Duodenal mucosa (tissue), 2 donors: Measurements from ENCODE around the gene RASGEF1C.

Experiments
- H3K27ac ChIP-seq: one replicate; pipeline ENCODE4 v1.7.0; 2013; ENCODE audit warnings: low read depth, low read length
- H3K27me3 ChIP-seq, 2 donors: one replicate each; pipeline ENCODE4 v1.7.0; 2013; ENCODE audit warnings: low read length in 2 of 2, control low read depth in 1 of 2; ENCODE audit not compliant: insufficient read depth in 2 of 2, control insufficient read depth in 1 of 2
- H3K36me3 ChIP-seq, 2 donors: one replicate each; pipeline ENCODE4 v1.7.0; 2013; ENCODE audit warnings: low read length in 2 of 2, control low read depth in 1 of 2; ENCODE audit not compliant: insufficient read depth in 2 of 2, control insufficient read depth in 1 of 2
- H3K4me1 ChIP-seq, 2 donors: one replicate each; pipeline ENCODE4 v1.7.0; 2013; ENCODE audit warnings: low read length in 2 of 2, control low read depth in 1 of 2; ENCODE audit not compliant: insufficient read depth in 2 of 2, control insufficient read depth in 1 of 2
- H3K4me3 ChIP-seq, 2 donors: one replicate each; pipeline ENCODE4 v1.7.0; 2013; ENCODE audit warnings: low read length in 2 of 2, low read depth in 1 of 2
- H3K9ac ChIP-seq, 2 donors: one replicate each; pipeline ENCODE4 v1.7.0; 2013; ENCODE audit warnings: low read length in 2 of 2, low read depth in 1 of 2
- H3K9me3 ChIP-seq, 2 donors: one replicate each; pipeline ENCODE4 v1.7.0; 2013; ENCODE audit warnings: low read length in 2 of 2, control low read depth in 1 of 2; ENCODE audit not compliant: control insufficient read depth in 1 of 2

RASGEF1C gene

GRCh38 chr5:180101451-180102105 lies 107.4 kb downstream of the RASGEF1C start:
- no peak overlapping the region for H3K4me3 ChIP-seq
- no peaks in the 10 kb centered on the region for H3K36me3 ChIP-seq
- no peak overlapping the region for H3K9ac ChIP-seq
- H3K9me3 ChIP-seq: peaks cover 0 to 8% of the 10 kb centered on the region in 2 donors
- no peaks in the 10 kb centered on the region for H3K4me1 ChIP-seq
- no peaks in the 10 kb centered on the region for H3K27me3 ChIP-seq
- H3K27ac ChIP-seq: no peak overlapping the region

- no peaks in the 10 kb centered on the region for H3K4me1 ChIP-seq
- peaks cover 0 to under 1% of the 10 kb centered on the region in 2 donors for H3K9me3 ChIP-seq
- no peak overlapping the region for H3K9ac ChIP-seq
- no peak overlapping the region for H3K27ac ChIP-seq
- H3K36me3 ChIP-seq: no peaks in the 10 kb centered on the region
- no peak overlapping the region for H3K4me3 ChIP-seq
- H3K27me3 ChIP-seq: no peaks in the 10 kb centered on the region
Observed at GRCh38 chr5:180100621-180101450, 108.2 kb downstream of the RASGEF1C start.

- Histone ChIP-seq H3K9me3 (no peaks in the 10 kb centered on the region), H3K9ac (no peak overlapping the region), H3K36me3 (no peaks in the 10 kb centered on the region), H3K27me3 (no peaks in the 10 kb centered on the region), H3K27ac (no peak overlapping the region), H3K4me1 (no peaks in the 10 kb centered on the region), H3K4me3 (no peak overlapping the region)
Observed at GRCh38 chr5:180099733-180100611, 109.0 kb downstream of the RASGEF1C start.

- no peak overlapping the region for H3K9ac ChIP-seq
- H3K27me3 ChIP-seq: no peaks in the 10 kb centered on the region
Observed at GRCh38 chr5:180098991-180099732, 109.8 kb downstream of the RASGEF1C start.

GRCh38 chr5:180098526-180098925 lies 110.5 kb downstream of the RASGEF1C start:
- Histone ChIP-seq H3K9ac (no peak overlapping the region), H3K36me3 (no peaks in the 10 kb centered on the region), H3K4me1 (no peaks in the 10 kb centered on the region), H3K27me3 (no peaks in the 10 kb centered on the region), H3K9me3 (no peaks in the 10 kb centered on the region), H3K4me3 (no peak overlapping the region), H3K27ac (no peak overlapping the region)

More at GRCh38 chr5:180098991-180099732, 109.8 kb downstream of the RASGEF1C start:
- Histone ChIP-seq H3K27ac (no peak overlapping the region), H3K4me3 (no peak overlapping the region), H3K4me1 (no peaks in the 10 kb centered on the region), H3K9me3 (no peaks in the 10 kb centered on the region), H3K36me3 (no peaks in the 10 kb centered on the region)

GRCh38 chr5:180097926-180098325 lies 111.1 kb downstream of the RASGEF1C start:
- no peaks in the 10 kb centered on the region for H3K9me3 ChIP-seq
- H3K36me3 ChIP-seq: no peaks in the 10 kb centered on the region
- H3K9ac ChIP-seq: no peak overlapping the region
- H3K4me1 ChIP-seq: no peaks in the 10 kb centered on the region
- H3K27me3 ChIP-seq: no peaks in the 10 kb centered on the region
- H3K4me3 ChIP-seq: no peak overlapping the region
- H3K27ac ChIP-seq: no peak overlapping the region

- no peak overlapping the region for H3K27ac ChIP-seq
- H3K36me3 ChIP-seq: no peaks in the 10 kb centered on the region
- no peak overlapping the region for H3K9ac ChIP-seq
- H3K4me1 ChIP-seq: no peaks in the 10 kb centered on the region
- H3K9me3 ChIP-seq: no peaks in the 10 kb centered on the region
- no peaks in the 10 kb centered on the region for H3K27me3 ChIP-seq
- H3K4me3 ChIP-seq: no peak overlapping the region
Observed at GRCh38 chr5:180097163-180097894, 111.7 kb downstream of the RASGEF1C start.

GRCh38 chr5:180096616-180097015 lies 112.4 kb downstream of the RASGEF1C start:
- H3K27me3 ChIP-seq: no peaks in the 10 kb centered on the region
- no peak overlapping the region for H3K27ac ChIP-seq
- H3K9ac ChIP-seq: no peak overlapping the region
- H3K9me3 ChIP-seq: no peaks in the 10 kb centered on the region
- peaks cover 0 to under 1% of the 10 kb centered on the region in 2 donors for H3K4me1 ChIP-seq
- no peaks in the 10 kb centered on the region for H3K36me3 ChIP-seq
- no peak overlapping the region for H3K4me3 ChIP-seq

- Histone ChIP-seq H3K4me1 (peaks cover 0 to 8% of the 10 kb centered on the region in 2 donors), H3K36me3 (no peaks in the 10 kb centered on the region), H3K9ac (no peak overlapping the region), H3K4me3 (no peak overlapping the region), H3K27me3 (no peaks in the 10 kb centered on the region), H3K9me3 (no peaks in the 10 kb centered on the region), H3K27ac (no peak overlapping the region)
Observed at GRCh38 chr5:180095545-180095944, 113.5 kb downstream of the RASGEF1C start.
